GM21528 (cell line): ENCODE data around the gene MRPL33.

Experiments
- ATAC-seq: cut with Tn5 transposase; IDR thresholded peaks from one replicate; pipeline ENCODE4 v1.9.1; 2021; ENCODE audit warnings: mild to moderate bottlenecking, moderate library complexity; ENCODE audit not compliant: unreplicated experiment, low FRiP score

MRPL33 gene

GRCh38 chr2:27772804-27773203, 1.3 kb downstream of the MRPL33 start:
- no peak for ATAC-seq

DNA sequence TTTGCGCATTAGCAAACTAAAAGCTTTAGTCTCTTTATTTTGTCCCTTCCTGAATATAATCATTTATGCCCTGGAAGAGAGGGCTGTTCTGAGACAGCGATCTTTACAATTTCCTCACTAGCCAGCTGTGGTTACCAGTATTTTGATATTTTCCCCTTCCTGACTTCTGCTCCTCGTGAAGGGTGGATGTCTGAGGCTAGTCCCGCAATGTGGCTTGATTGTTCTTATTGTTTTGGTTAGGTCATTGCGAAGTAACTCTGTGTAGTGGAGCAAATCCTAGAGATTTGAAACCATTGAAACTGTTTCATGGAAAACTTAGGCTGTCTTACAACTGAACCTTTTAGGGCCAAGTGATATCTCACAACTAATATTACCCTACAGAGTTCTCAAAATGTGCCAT, 2.4 kb downstream of the MRPL33 start:
- no peak for ATAC-seq

- no peak for ATAC-seq
Observed at GRCh38 chr2:27776097-27776496, 4.6 kb downstream of the MRPL33 start.

DNA sequence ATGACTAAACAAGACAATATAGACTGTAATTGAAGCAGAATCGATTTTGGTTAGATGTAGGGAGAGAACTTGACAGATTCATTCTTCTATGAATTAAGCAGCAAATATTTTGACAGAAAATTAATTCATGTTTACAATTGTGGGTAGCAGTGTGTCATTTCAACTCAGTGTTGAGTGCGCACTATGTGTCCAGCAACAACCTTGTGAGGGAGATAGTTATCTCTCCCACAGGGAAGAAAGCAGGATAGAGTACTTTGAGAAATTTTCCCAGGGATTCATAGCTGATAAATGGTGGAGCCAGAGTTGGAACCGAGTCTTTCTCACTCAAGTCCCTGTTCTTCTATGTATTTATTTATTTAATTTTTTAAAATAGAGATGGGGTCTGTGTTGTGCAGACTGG, 5.2 kb downstream of the MRPL33 start:
- ATAC-seq = no peak

- ATAC-seq = no peak
Observed at GRCh38 chr2:27779417-27780055, 8.0 kb downstream of the MRPL33 start.

GRCh38 chr2:27781496-27781895, 10.0 kb downstream of the MRPL33 start:
- ATAC-seq = no peak

DNA sequence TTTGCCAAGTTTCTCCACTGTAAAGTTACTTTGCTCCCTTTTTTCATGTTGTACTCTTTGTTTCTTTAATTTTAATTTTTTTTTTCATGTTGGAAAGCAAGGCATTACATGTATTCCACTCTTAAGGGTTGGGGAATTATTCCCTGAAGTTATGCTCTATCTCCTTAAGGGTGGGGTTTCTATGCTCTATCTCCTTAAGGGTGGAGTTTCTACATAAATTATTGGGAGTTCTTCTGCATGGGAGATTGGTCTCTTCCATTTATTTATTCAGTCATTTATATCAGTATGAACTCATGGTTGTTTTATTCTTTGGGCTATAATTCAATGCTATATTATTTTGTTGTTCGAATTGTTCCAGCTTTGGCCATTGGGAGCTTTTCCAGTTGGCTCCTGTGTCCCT, 11.2 kb downstream of the MRPL33 start:
- no peak for ATAC-seq

DNA sequence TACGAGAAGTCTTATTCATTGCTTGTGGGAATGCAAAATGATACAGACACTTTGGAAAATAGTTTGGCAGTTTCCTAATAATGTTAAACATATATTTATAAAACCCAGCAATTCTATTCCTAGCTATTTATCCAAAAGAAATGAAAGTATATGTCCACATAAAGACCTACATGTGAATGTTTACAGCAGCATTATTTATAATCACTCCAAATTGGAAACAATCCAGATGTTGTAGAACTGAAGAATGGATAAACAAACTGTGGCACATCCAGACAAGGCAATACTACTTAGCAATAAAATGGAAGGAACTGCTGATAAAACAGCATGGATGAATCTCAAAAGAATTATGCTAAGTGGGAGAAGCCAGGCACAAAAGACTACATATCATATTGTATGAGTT, 19.3 kb downstream of the MRPL33 start:
- no peak for ATAC-seq

DNA sequence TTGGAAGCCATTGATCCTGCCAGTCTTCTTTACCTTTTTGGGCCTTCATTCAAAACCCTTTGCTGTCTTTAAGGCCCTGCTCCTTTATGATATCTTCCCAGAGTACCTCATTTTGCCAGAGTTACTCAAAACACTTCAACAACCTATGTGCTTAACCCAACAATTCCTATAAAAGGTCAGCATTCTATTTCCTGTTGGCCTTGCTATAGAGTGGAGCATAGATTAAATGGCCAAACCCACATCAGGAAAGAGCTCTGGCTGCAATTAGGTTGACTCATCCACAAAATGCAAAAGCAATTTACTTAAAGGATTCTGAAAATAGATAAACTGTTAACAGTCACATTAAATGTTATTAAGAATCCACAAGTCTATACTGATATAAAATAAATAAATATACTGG, 21.2 kb downstream of the MRPL33 start:
- ATAC-seq = no peak

GRCh38 chr2:27795093-27795834, 23.7 kb downstream of the MRPL33 start:
- ATAC-seq = no peak

DNA sequence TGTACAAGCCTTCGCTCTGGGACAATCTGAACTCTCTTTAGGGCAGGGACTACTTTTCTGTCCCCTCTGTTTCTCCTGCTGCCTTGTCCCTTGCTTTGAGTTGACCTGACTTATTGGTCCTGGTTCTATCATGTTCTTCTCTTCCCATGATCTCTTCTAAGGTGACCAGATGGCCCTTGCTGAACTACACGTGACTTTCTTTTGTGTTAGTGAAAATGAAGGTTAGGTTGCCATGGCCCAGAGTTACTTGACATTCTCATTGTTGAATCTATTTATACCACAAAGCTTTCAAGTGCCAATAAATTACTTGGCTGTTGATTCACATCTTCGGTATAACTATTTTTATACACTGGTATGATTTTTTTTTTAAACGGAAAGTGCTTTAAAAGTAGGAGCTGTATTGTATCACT, 24.4 kb downstream of the MRPL33 start:
- no peak for ATAC-seq

- no peak for ATAC-seq
Observed at GRCh38 chr2:27796791-27797765, 25.6 kb downstream of the MRPL33 start.

DNA sequence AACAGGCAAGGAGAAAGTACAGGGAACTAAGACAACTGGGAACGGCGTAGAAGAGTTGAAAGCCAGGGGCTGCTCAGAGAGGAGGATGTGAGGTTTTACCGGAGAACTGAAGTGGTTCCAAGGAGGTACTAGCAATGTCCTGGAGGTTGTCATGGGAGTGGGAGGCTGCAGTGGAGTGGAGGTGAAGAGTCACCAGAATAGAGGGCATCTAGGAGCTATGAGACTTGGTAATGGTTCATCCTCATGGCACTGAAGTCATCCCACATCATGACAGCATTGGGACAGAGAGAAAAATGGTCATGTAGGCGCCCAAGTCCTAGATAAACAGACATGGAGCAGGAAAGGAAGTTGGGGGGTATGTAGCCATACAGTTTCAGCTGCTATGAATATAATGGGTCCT, 26.3 kb downstream of the MRPL33 start:
- ATAC-seq = no peak

GRCh38 chr2:27798486-27798885, 27.0 kb downstream of the MRPL33 start:
- no peak for ATAC-seq

DNA sequence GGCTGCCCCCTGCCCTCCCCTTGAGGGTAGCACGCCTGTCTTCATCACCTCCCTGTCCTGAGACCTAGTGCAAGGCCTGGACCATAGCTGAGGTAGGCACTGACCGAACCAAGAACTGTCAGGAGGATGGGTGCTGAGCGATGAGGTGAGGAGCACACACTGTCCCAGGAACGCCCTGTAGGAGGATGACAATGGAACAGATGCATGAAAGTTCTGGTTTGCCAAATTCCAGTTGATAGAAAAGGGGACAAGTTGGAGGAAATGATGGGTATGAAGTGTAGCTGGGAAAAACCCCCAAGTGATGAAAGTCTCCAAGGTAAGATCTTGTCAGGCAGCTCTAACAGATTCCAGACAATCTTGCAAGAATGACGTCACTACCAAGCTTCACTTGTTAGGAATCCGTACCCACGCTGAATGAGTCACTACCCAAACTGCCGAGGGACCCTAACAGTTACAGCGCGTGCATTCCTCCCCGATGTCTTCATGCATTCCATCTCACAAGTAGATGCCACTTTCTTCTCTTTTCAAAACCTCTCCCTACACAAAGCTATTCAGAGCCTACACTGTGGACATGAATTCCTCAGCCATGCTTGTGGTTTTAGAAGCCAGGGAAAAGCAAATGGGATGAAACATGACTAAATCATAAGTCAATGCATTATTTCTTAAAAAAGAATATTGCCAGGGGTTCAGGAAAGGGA, 27.6 kb downstream of the MRPL33 start:
- no peak for ATAC-seq

GRCh38 chr2:27799646-27800010, 28.1 kb downstream of the MRPL33 start:
- ATAC-seq = no peak

DNA sequence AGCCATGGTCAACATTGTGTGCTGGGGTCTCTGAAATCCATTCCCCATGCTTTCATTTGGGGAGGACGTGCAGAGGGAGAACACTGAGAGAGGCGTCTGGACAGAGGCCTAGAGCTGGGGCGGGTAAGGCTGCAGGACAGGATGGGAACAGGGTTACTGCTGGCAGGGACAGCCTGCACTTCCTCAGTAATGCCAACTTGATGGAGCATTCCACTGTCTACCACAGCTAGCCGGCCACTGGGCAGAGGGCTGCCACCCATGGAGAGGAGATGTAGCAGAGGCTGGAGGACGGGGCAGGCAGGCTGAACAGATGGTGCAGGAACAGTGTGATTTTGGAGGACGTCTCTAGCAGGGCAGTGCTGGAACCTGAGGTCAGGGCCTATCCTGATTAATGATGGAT, 29.3 kb downstream of the MRPL33 start:
- no peak for ATAC-seq

DNA sequence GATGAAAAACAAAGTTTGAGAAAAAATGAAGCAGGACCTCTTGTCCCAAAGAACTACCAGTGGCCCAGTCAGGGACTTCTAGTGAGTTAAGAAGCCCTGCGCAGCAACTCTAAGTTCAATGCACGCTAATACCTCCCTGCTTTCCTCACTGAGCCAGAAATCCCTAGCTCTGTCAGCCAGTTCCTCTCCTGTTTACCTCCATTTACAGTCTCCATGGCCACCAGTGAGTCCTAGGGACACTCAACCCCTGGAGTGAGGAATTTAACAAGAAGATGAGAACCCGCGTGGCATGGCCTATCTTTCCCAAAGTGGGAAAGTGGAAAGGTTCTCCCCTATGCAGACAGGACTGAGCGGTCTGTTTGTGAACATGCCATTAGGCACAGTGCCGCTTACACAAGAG, 31.0 kb downstream of the MRPL33 start:
- no peak for ATAC-seq

- ATAC-seq = no peak
Observed at GRCh38 chr2:27803046-27803445, 31.5 kb downstream of the MRPL33 start.

DNA sequence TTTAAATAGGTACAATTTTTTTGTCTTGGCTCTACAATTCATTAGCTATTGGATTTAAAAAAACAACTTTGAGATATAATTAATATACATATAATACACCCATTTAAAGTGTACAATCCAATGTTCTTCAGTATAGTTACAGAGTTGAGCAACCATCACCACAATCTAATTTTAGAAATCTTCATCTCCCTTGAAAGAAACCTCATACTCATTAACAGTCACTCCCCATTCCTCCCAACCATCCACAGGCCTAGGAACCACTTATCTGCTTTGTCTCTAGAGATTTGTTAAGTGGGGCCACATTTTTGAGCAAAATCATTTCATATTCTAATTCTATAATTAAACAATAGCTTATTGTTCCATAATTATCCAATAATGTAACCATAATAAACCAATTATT, 32.6 kb downstream of the MRPL33 start:
- ATAC-seq = no peak

- ATAC-seq = no peak
Observed at GRCh38 chr2:27805180-27805579, 33.7 kb downstream of the MRPL33 start.
